ENCODE measurements around the gene PEX26. TPM values are rescaled to one million over a fixed set of nuclear protein-coding genes. Genes with fewer than 3 reads are reported as not detected.

The PEX26 gene
- total and polyA plus RNA-seq, 2 donors (not counting 1 experiment from before 2014, with no cell fraction given), result 10.9 to 33.4 TPM

DNA sequence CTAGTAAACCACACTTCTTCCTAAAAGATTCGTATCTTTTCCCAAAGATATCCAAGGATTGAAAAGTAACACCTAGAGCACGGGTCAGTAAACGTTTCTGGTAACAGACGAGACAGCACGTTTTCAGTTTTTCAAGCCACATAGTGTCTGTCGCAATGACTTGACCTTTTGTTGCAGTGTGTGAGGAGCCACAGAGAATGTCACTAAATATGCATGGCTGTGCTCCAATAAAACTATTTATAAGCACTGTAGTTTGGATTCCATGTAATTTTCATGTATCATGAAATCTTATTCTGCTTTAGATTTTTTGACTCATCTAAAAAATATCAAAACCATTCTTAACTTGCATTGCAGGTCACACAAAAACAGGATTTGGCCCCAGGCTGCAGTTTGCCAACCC lies 35.1 kb upstream of the PEX26 start:
- H3K9ac ChIP-seq (ENCODE audit: low read length), result no peak overlapping the region
- H3K4me1 ChIP-seq (ENCODE audit: control insufficient read depth in 2 of 2, insufficient read depth in 2 of 2, low read length in 2 of 2), result peaks cover 0 to 5% of the 10 kb centered on the region in 2 donors
- no peak overlapping the region for H3K27ac Mint-ChIP-seq
- TF ChIP-seq, protein P1, sequence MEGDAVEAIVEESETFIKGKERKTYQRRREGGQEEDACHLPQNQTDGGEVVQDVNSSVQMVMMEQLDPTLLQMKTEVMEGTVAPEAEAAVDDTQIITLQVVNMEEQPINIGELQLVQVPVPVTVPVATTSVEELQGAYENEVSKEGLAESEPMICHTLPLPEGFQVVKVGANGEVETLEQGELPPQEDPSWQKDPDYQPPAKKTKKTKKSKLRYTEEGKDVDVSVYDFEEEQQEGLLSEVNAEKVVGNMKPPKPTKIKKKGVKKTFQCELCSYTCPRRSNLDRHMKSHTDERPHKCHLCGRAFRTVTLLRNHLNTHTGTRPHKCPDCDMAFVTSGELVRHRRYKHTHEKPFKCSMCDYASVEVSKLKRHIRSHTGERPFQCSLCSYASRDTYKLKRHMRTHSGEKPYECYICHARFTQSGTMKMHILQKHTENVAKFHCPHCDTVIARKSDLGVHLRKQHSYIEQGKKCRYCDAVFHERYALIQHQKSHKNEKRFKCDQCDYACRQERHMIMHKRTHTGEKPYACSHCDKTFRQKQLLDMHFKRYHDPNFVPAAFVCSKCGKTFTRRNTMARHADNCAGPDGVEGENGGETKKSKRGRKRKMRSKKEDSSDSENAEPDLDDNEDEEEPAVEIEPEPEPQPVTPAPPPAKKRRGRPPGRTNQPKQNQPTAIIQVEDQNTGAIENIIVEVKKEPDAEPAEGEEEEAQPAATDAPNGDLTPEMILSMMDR (IDR thresholded peaks at IDR 0.05), result no peak
- no peak for TF ChIP-seq EZH2 (IDR thresholded peaks at IDR 0.05; ENCODE audit: borderline replicate concordance, insufficient read depth, low read depth, low read length, poor library complexity, severe bottlenecking)
- H3K36me3 ChIP-seq (replicated peaks in 1 of 2; ENCODE audit: control extremely low read depth in 1 of 2, control insufficient read depth in 1 of 2, extremely low read depth in 1 of 2, insufficient read depth in 2 of 2, low read length in 1 of 2), result no peaks in the 10 kb centered on the region
- H3K79me2 ChIP-seq (ENCODE audit: control insufficient read depth, insufficient read depth, low read length), result no peaks in the 10 kb centered on the region
- WGBS (ENCODE audit: insufficient coverage), result no CpG with 5 or more reads among the region's 6 CpGs
- no peak overlapping the region for H3K27ac ChIP-seq (ENCODE audit: low read length in 2 of 2)
- no peaks in the 10 kb centered on the region for H3K9me3 Mint-ChIP-seq (ENCODE audit: insufficient read depth)
- no peak overlapping the region for H3K4me2 ChIP-seq (replicated peaks; ENCODE audit: low read depth, low read length, poor library complexity, severe bottlenecking)
- intact Hi-C loops (cut with micrococcal nuclease), result no loop called here
- POLR2A ChIA-PET, result no interaction called here
- ATAC-seq (ENCODE audit: low read depth), result no peak
- H3K27me3 ChIP-seq (replicated peaks in 1 of 4; ENCODE audit: control extremely low read depth in 1 of 4, control insufficient read depth in 3 of 4, insufficient read depth in 4 of 4, low read length in 3 of 4), result no peaks in the 10 kb centered on the region
- H3K9me3 ChIP-seq (ENCODE audit: control extremely low read depth in 1 of 3, control insufficient read depth in 2 of 3, insufficient read depth in 1 of 3, low read length in 2 of 3), result no peaks in the 10 kb centered on the region
- no peak overlapping the region for H3K4me3 Mint-ChIP-seq
- no peak for DNase-seq
- CTCF ChIA-PET, result interaction anchor here (1.5 kb wide), 1 partner anchor 33 kb away, joined by 6 read pairs; no protein-coding TSS in a partner anchor
- H2AFZ ChIP-seq (ENCODE audit: insufficient read depth, low read depth, low read length, poor library complexity, severe bottlenecking), result no peak overlapping the region
- H3K27me3 Mint-ChIP-seq, result no peaks in the 10 kb centered on the region
- no peak overlapping the region for H3K4me3 ChIP-seq (ENCODE audit: control extremely low read depth in 1 of 5, extremely low read depth in 1 of 5, insufficient read depth in 1 of 5, low read depth in 2 of 5, low read length in 4 of 5)
- H4K20me1 ChIP-seq (ENCODE audit: control insufficient read depth, insufficient read depth, low read length, poor library complexity, severe bottlenecking), result no peaks in the 10 kb centered on the region
- H3K4me1 Mint-ChIP-seq, result peaks cover 6% of the 10 kb centered on the region

DNA sequence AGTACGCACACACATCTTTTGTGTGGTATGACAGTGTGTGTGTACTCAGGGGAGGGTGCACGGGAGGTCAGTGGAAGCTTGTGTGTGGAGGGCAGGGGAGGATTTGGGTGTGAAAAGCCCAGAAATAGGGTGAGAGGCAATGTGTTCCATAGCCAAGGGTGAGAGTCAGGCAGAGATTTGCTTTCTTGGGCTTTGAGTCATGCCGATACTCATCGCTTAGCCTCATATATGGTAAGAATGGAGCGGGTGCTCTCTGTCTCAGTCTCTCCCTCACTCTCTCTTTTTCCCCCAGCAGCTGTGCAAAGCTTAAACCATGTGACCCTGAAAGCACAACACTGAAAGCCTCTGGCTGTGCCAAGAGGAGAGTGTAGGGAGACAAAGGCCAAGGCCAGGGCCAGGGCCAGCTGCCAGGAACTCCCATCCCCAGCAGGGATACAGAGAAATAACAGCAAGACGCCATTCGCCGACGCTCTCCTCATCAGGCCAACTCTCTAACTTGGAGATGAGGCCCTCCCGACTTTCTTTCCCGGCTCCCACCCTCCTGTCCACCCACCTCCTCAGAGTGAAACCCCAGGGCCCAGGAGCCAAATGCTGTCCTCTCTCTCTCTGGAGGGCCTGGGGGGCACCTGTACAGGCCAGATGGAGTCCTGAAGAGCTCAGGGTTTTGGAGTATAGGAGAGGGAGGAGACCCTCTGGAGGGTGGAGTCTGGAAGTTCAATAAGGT lies 33.1 kb upstream of the PEX26 start:
- Mint-ChIP-seq H3K27me3 (no peaks in the 10 kb centered on the region), H3K4me3 (no peak overlapping the region), H3K27ac (no peak overlapping the region), H3K9me3 (ENCODE audit: insufficient read depth) (no peaks in the 10 kb centered on the region), H3K4me1 (peaks cover 6% of the 10 kb centered on the region)
- Histone ChIP-seq H3K9ac (ENCODE audit: low read length) (no peak overlapping the region), H3K4me3 (ENCODE audit: control extremely low read depth in 1 of 5, extremely low read depth in 1 of 5, insufficient read depth in 1 of 5, low read depth in 2 of 5, low read length in 4 of 5) (no peak overlapping the region), H3K79me2 (ENCODE audit: control insufficient read depth, insufficient read depth, low read length) (no peaks in the 10 kb centered on the region), H3K9me3 (ENCODE audit: control extremely low read depth in 1 of 3, control insufficient read depth in 2 of 3, insufficient read depth in 1 of 3, low read length in 2 of 3) (no peaks in the 10 kb centered on the region), H4K20me1 (ENCODE audit: control insufficient read depth, insufficient read depth, low read length, poor library complexity, severe bottlenecking) (no peaks in the 10 kb centered on the region), H2AFZ (ENCODE audit: insufficient read depth, low read depth, low read length, poor library complexity, severe bottlenecking) (no peak overlapping the region), H3K36me3 (replicated peaks in 1 of 2; ENCODE audit: control extremely low read depth in 1 of 2, control insufficient read depth in 1 of 2, extremely low read depth in 1 of 2, insufficient read depth in 2 of 2, low read length in 1 of 2) (no peaks in the 10 kb centered on the region), H3K4me2 (replicated peaks; ENCODE audit: low read depth, low read length, poor library complexity, severe bottlenecking) (no peak overlapping the region), H3K4me1 (ENCODE audit: control insufficient read depth in 2 of 2, insufficient read depth in 2 of 2, low read length in 2 of 2) (peaks cover 0 to 5% of the 10 kb centered on the region in 2 donors), H3K27me3 (replicated peaks in 1 of 4; ENCODE audit: control extremely low read depth in 1 of 4, control insufficient read depth in 3 of 4, insufficient read depth in 4 of 4, low read length in 3 of 4) (no peaks in the 10 kb centered on the region), H3K27ac (ENCODE audit: low read length in 2 of 2) (no peak overlapping the region)
- ChIA-PET POLR2A (interaction anchor here (1.0 kb wide), 1 partner anchor 13 kb away, joined by 4 read pairs; no protein-coding TSS in a partner anchor), CTCF (interaction anchor here (0.5 to 4.6 kb wide), 2 partner anchors 31 to 862 kb away, joined by 3 to 21 read pairs; no protein-coding TSS in a partner anchor)
- no peak for ATAC-seq (ENCODE audit: low read depth)
- WGBS (ENCODE audit: insufficient coverage), result 89% methylated on average over 10 of the region's 11 CpGs
- DNase-seq, result no peak
- TF ChIP-seq, protein P1 (IDR thresholded peaks at IDR 0.05), result no peak
- no peak for TF ChIP-seq EZH2 (IDR thresholded peaks at IDR 0.05; ENCODE audit: borderline replicate concordance, insufficient read depth, low read depth, low read length, poor library complexity, severe bottlenecking)
- intact Hi-C loops (cut with micrococcal nuclease), result no loop called here

Measured in B cell (primary cell).